ENCODE data around the gene SLC12A8. TPM values are rescaled to one million over a fixed set of nuclear protein-coding genes. Genes with fewer than 3 reads are reported as not detected.

SLC12A8 gene
- total and polyA plus RNA-seq, 9 of the 15 experiments (the other 6 are each of a cell fraction or from before 2014, with no cell fraction given) = 0.04 to 0.33 (median 0.09) TPM; not detected in 4

DNA sequence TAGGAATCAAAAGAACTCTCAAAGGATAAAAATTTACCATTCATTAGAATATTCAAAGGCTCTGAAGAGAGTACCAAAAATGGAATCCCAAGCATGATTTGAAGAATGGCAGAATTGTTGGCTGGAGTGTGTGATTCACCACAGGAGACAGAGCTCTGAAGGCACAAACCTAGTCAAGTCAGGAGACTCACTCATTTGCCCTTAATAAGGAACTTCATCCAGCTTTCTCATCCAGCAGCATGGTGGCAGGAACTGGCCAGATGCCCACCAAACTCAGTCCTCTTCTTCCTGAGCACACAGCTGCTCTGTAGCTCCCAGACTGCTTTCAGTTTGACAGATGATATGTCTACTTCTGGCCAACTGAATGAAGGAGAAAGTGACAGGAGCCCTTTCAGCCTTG is 140.2 kb downstream of the SLC12A8 start (continued):
- TF ChIP-seq ADNP (tag; IDR thresholded peaks at IDR 0.05) = no peak
- TF ChIP-seq, protein P1, sequence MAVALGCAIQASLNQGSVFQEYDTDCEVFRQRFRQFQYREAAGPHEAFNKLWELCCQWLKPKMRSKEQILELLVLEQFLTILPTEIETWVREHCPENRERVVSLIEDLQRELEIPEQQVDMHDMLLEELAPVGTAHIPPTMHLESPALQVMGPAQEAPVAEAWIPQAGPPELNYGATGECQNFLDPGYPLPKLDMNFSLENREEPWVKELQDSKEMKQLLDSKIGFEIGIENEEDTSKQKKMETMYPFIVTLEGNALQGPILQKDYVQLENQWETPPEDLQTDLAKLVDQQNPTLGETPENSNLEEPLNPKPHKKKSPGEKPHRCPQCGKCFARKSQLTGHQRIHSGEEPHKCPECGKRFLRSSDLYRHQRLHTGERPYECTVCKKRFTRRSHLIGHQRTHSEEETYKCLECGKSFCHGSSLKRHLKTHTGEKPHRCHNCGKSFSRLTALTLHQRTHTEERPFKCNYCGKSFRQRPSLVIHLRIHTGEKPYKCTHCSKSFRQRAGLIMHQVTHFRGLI (CRISPR knock-in tag; IDR thresholded peaks at IDR 0.05) = no peak
- no peak for TF ChIP-seq SETDB1 (IDR thresholded peaks at IDR 0.05; ENCODE audit: low read length)
- no peak for TF ChIP-seq MEF2D (tag; conservative IDR thresholded peaks at IDR 0.05; ENCODE audit: low read depth)

DNA sequence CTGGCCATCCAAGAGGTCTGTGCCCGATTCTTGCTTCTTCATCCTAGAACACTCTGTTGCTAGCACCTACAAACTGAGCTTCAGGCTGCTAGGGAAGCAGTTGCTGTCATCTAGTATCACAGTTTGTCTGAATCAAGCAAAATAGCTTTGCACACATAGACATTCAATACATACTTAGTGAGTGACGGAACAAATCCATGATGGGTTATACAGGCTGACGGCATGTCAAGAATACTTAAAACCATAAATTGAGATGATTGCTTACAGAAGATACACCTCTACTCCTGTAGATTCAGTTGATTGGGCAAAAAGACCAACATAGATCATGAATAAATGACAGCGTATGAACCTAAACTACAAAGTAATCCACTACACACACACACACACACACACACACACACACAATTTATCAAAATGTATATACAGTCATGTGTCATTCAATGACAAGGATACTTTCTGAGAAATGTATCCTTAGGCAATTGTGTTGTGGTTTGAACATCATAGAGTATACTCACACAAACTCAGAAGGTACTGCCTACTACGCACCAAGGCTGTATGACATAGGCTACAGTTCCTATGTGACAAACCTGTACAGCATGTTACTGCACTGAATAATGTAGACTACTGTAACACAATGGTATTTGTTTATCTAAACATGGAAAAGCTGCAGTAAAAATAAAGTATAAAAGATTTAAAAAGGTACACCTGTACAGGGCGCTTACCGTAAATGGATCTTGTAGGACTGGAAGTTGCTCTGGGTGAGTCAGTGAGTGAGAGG is 142.4 kb downstream of the SLC12A8 start:
- intact Hi-C loops (cut with micrococcal nuclease) (no loop called here), in situ Hi-C loops (cut with MboI) (no loop called here)
- no peak overlapping the region for H3K4me2 ChIP-seq (ENCODE audit: insufficient read depth, low read length)
- WGBS (ENCODE audit: insufficient coverage, low coverage, missing lambda C conversion rate) = 0% methylated on average over 7 of the region's 7 CpGs
- no peak overlapping the region for H3K27ac ChIP-seq (ENCODE audit: extremely low read depth, low read depth, low read length)
- ATAC-seq (no peak), DNase-seq (ENCODE audit: extremely low read depth in 1 of 4, low spot score in 3 of 4) (no peak), FAIRE-seq (no peak)
- no TSS peak for BruUV-seq (replicated peaks)
- no peaks in the 10 kb centered on the region for H3K9me1 ChIP-seq (ENCODE audit: control insufficient read depth, insufficient read depth, low read length)
- no peak overlapping the region for H3K4me3 ChIP-seq
- H3K4me1 ChIP-seq (replicated peaks in 1 of 2; ENCODE audit: control insufficient read depth in 2 of 2, insufficient read depth in 2 of 2, low read length in 2 of 2) = no peaks in the 10 kb centered on the region
- H3K27me3 ChIP-seq (ENCODE audit: control insufficient read depth in 2 of 2, insufficient read depth in 2 of 2, low read length in 2 of 2) = peaks cover 0 to 16% of the 10 kb centered on the region in 2 experiments; a peak in 3 of 5 replicates
- H3K36me3 ChIP-seq (ENCODE audit: control insufficient read depth, insufficient read depth, low read length) = no peaks in the 10 kb centered on the region
- CTCF ChIA-PET (ENCODE audit: low intra/inter-chr PET ratio) = no interaction called here
- no peak overlapping the region for H3K9ac ChIP-seq (ENCODE audit: insufficient read depth in 1 of 2, low read depth in 2 of 2, low read length in 2 of 2)
- H2AFZ ChIP-seq (ENCODE audit: low read depth, low read length) = no peak overlapping the region
- H3K9me3 ChIP-seq (replicated peaks; ENCODE audit: control insufficient read depth, insufficient read depth, low read depth, low read length) = no peaks in the 10 kb centered on the region
- no peaks in the 10 kb centered on the region; the same call in 1 of the 2 replicates for H4K20me1 ChIP-seq (replicated peaks; ENCODE audit: control insufficient read depth, insufficient read depth, low read length)
- TF ChIP-seq NFIC (IDR thresholded peaks at IDR 0.05) (no peak), ZNF785 (CRISPR knock-in tag; IDR thresholded peaks at IDR 0.05) (no peak), BCOR (IDR thresholded peaks at IDR 0.05) (no peak), ZBTB8A (IDR thresholded peaks at IDR 0.05; ENCODE audit: partially characterized antibody) (no peak), U2AF1 (optimal IDR thresholded peaks at IDR 0.05; ENCODE audit: low read depth, low read length) (no peak), SREBF2 (CRISPR knock-in tag; IDR thresholded peaks at IDR 0.05) (no peak), ETV6 (IDR thresholded peaks at IDR 0.05; ENCODE audit: borderline replicate concordance in 1 of 2, low read depth in 2 of 2, low read length in 1 of 2) (no peak), ETV6 (CRISPR knock-in tag; IDR thresholded peaks at IDR 0.05; ENCODE audit: borderline replicate concordance) (no peak)
- TF ChIP-seq, protein P2, sequence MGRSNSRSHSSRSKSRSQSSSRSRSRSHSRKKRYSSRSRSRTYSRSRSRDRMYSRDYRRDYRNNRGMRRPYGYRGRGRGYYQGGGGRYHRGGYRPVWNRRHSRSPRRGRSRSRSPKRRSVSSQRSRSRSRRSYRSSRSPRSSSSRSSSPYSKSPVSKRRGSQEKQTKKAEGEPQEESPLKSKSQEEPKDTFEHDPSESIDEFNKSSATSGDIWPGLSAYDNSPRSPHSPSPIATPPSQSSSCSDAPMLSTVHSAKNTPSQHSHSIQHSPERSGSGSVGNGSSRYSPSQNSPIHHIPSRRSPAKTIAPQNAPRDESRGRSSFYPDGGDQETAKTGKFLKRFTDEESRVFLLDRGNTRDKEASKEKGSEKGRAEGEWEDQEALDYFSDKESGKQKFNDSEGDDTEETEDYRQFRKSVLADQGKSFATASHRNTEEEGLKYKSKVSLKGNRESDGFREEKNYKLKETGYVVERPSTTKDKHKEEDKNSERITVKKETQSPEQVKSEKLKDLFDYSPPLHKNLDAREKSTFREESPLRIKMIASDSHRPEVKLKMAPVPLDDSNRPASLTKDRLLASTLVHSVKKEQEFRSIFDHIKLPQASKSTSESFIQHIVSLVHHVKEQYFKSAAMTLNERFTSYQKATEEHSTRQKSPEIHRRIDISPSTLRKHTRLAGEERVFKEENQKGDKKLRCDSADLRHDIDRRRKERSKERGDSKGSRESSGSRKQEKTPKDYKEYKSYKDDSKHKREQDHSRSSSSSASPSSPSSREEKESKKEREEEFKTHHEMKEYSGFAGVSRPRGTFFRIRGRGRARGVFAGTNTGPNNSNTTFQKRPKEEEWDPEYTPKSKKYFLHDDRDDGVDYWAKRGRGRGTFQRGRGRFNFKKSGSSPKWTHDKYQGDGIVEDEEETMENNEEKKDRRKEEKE (IDR thresholded peaks at IDR 0.05; ENCODE audit: borderline replicate concordance in 1 of 2, control insufficient read depth in 1 of 2, low read depth in 2 of 2, low read length in 1 of 2) = no peak
- H3K79me2 ChIP-seq (ENCODE audit: control insufficient read depth, insufficient read depth, low read length) = no peaks in the 10 kb centered on the region
- POLR2A ChIA-PET = no interaction called here
